ENCODE results near the gene DNAAF9. TPM values are rescaled to one million over a fixed set of nuclear protein-coding genes. Genes with fewer than 3 reads are reported as not detected.

DNAAF9 gene
- total and polyA plus RNA-seq, 2 of the 4 experiments (the other 2 are of a cell fraction) = 7.9 to 8.2 TPM

- no peak overlapping the region for H4K5ac ChIP-seq (ENCODE audit: low read depth, low read length)
- no peak for DNase-seq
- H2BK20ac ChIP-seq (ENCODE audit: low read depth, low read length) = no peak overlapping the region
- in situ Hi-C loops (cut with MboI; ENCODE audit: low sequenced_read_pairs) = no loop called here
- H3K4me2 ChIP-seq (ENCODE audit: low read depth, low read length) = no peak overlapping the region
- peaks cover 19% of the 10 kb centered on the region for H3K36me3 ChIP-seq (ENCODE audit: control insufficient read depth, insufficient read depth, low read length)
- no peak overlapping the region for H3K14ac ChIP-seq (replicated peaks; ENCODE audit: low read depth, low read length)
- no CpG with 5 or more reads among the region's 3 CpGs for WGBS, 2 experiments (ENCODE audit: extremely low coverage in 2 of 2, insufficient read length in 1 of 2)
- no peaks in the 10 kb centered on the region; the same call in 1 of the 2 replicates for H3K9me1 ChIP-seq (ENCODE audit: insufficient read depth, low read length)
- H3K23ac ChIP-seq (ENCODE audit: low read depth, low read length) = no peak overlapping the region
- ChIA-PET POLR2A (ENCODE audit: unreplicated experiment) (no interaction called here), CTCF (no interaction called here)
- H2AK5ac ChIP-seq (ENCODE audit: low read depth, low read length) = no peak overlapping the region
- TF ChIP-seq MAFK (IDR thresholded peaks at IDR 0.05; ENCODE audit: low read depth, low read length) = no peak
- no peak for TF ChIP-seq FOS (IDR thresholded peaks at IDR 0.05; ENCODE audit: low read depth, low read length)
- no peak overlapping the region for H3K4ac ChIP-seq (ENCODE audit: low read depth, low read length)
- no peak overlapping the region for H2BK5ac ChIP-seq (ENCODE audit: low read depth, low read length, poor library complexity, severe bottlenecking)
- H2BK15ac ChIP-seq (ENCODE audit: low read depth, low read length) = no peak overlapping the region
- ATAC-seq (ENCODE audit: low read depth) = no peak
- no peaks in the 10 kb centered on the region for H4K20me1 ChIP-seq (ENCODE audit: insufficient read depth, low read length)
- no peak overlapping the region for H3K9ac ChIP-seq (ENCODE audit: low read depth, low read length)
- H3K27me3 ChIP-seq (ENCODE audit: control insufficient read depth, insufficient read depth, low read length) = no peaks in the 10 kb centered on the region
- H3K4me3 ChIP-seq (ENCODE audit: insufficient read depth, low read depth, low read length) = no peak overlapping the region
- H3K56ac ChIP-seq (ENCODE audit: extremely low read depth, insufficient read depth, low read length) = no peak overlapping the region
- H4K91ac ChIP-seq (ENCODE audit: insufficient read depth, low read depth, low read length) = no peak overlapping the region
- dilution Hi-C loops (cut with HindIII; ENCODE audit: low sequenced_read_pairs, unreplicated experiment) = no loop called here
- no peaks in the 10 kb centered on the region for H3K79me1 ChIP-seq (ENCODE audit: low read depth in 1 of 2, low read length in 2 of 2)
- no peaks in the 10 kb centered on the region for H3K4me1 ChIP-seq (ENCODE audit: control insufficient read depth, insufficient read depth, low read length)
- H4K8ac ChIP-seq (ENCODE audit: low read depth in 2 of 2, low read length in 2 of 2) = no peak overlapping the region
- no TSS peak for BruUV-seq (replicated peaks)
- H3K9me3 ChIP-seq (ENCODE audit: control insufficient read depth, insufficient read depth, low read length) = no peaks in the 10 kb centered on the region
- no peak overlapping the region for H2AK9ac ChIP-seq (replicated peaks; ENCODE audit: low read depth, low read length, poor library complexity)
- intact Hi-C loops (cut with micrococcal nuclease) = no loop called here
- no peak overlapping the region for H2AFZ ChIP-seq (replicated peaks; ENCODE audit: low read length, poor library complexity)
- H3K27ac ChIP-seq (ENCODE audit: insufficient read depth, low read length) = no peak overlapping the region
- H2BK120ac ChIP-seq (ENCODE audit: low read depth, low read length) = no peak overlapping the region
- no peak overlapping the region for H3K18ac ChIP-seq (ENCODE audit: low read depth, low read length)
Measured at GRCh38 chr20:3367089-3367488, 40.4 kb downstream of the DNAAF9 start.

Measured in IMR-90 (cell line).